ENCODE results near the gene IGF1R.

- TF ChIP-seq, protein P1, sequence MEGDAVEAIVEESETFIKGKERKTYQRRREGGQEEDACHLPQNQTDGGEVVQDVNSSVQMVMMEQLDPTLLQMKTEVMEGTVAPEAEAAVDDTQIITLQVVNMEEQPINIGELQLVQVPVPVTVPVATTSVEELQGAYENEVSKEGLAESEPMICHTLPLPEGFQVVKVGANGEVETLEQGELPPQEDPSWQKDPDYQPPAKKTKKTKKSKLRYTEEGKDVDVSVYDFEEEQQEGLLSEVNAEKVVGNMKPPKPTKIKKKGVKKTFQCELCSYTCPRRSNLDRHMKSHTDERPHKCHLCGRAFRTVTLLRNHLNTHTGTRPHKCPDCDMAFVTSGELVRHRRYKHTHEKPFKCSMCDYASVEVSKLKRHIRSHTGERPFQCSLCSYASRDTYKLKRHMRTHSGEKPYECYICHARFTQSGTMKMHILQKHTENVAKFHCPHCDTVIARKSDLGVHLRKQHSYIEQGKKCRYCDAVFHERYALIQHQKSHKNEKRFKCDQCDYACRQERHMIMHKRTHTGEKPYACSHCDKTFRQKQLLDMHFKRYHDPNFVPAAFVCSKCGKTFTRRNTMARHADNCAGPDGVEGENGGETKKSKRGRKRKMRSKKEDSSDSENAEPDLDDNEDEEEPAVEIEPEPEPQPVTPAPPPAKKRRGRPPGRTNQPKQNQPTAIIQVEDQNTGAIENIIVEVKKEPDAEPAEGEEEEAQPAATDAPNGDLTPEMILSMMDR (IDR thresholded peaks at IDR 0.05; ENCODE audit: insufficient read depth, low read length) = no peak
- no peak for TF ChIP-seq POLR2AphosphoS5 (IDR thresholded peaks at IDR 0.05; ENCODE audit: low read depth)
- no peak for TF ChIP-seq SPI1 (IDR thresholded peaks at IDR 0.05; ENCODE audit: borderline replicate concordance, low read depth)
Measured at GRCh38 chr15:98813951-98814350, 165.6 kb downstream of the IGF1R start.
